ENCODE measurements around the gene GRSF1. TPM values are rescaled to one million over a fixed set of nuclear protein-coding genes. Genes with fewer than 3 reads are reported as not detected.

GRSF1 gene
- total RNA-seq, 1 experiment from 2014 or later = 98.5 TPM

- H3K4me3 Mint-ChIP-seq = no peak overlapping the region
- peaks cover 78% of the 10 kb centered on the region for H3K36me3 Mint-ChIP-seq
- DNase-seq (ENCODE audit: low spot score) = no peak
- H3K27ac Mint-ChIP-seq = no peak overlapping the region
- no peaks in the 10 kb centered on the region for H3K9me3 Mint-ChIP-seq
- POLR2A ChIA-PET = no interaction called here
- H3K27me3 Mint-ChIP-seq (ENCODE audit: low read depth) = no peaks in the 10 kb centered on the region
- H3K4me1 Mint-ChIP-seq = no peaks in the 10 kb centered on the region
- TF ChIP-seq ATF1 (CRISPR knock-in tag; IDR thresholded peaks at IDR 0.05) (no peak), PREB (CRISPR knock-in tag; IDR thresholded peaks at IDR 0.05; ENCODE audit: borderline replicate concordance) (no peak), RELA (CRISPR knock-in tag; IDR thresholded peaks at IDR 0.05; ENCODE audit: borderline replicate concordance) (no peak)
- CTCF ChIA-PET = no interaction called here
- ATAC-seq = no peak
Measured at GRCh38 chr4:70829015-70829414, 10.7 kb downstream of the GRSF1 start.

GRCh38 chr4:70818921-70819320 lies 20.8 kb downstream of the GRSF1 start:
- H3K27me3 Mint-ChIP-seq (ENCODE audit: low read depth) = no peaks in the 10 kb centered on the region
- ATAC-seq (no peak), DNase-seq (ENCODE audit: low spot score) (no peak)
- H3K4me3 Mint-ChIP-seq = no peak overlapping the region
- peak overlapping the region; percentile 7; the same call in 1 of the 2 replicates for H3K27ac Mint-ChIP-seq
- POLR2A ChIA-PET = no interaction called here
- CTCF ChIA-PET = no interaction called here
- no peaks in the 10 kb centered on the region for H3K4me1 Mint-ChIP-seq
- peaks cover 47% of the 10 kb centered on the region for H3K36me3 Mint-ChIP-seq
- no peaks in the 10 kb centered on the region for H3K9me3 Mint-ChIP-seq
- TF ChIP-seq ZNF281 (CRISPR knock-in tag; IDR thresholded peaks at IDR 0.05) (no peak), CBFB (CRISPR knock-in tag; IDR thresholded peaks at IDR 0.05; ENCODE audit: low read depth) (no peak), E2F5 (CRISPR knock-in tag; IDR thresholded peaks at IDR 0.05) (no peak), TEAD1 (CRISPR knock-in tag; IDR thresholded peaks at IDR 0.05) (no peak)

- Mint-ChIP-seq H3K27ac (0 out of 2 replicates have a peak overlapping the region, but pooled peaks have one; percentile 4), H3K4me1 (no peaks in the 10 kb centered on the region), H3K9me3 (no peaks in the 10 kb centered on the region), H3K27me3 (ENCODE audit: low read depth) (no peaks in the 10 kb centered on the region), H3K36me3 (peaks cover 43% of the 10 kb centered on the region), H3K4me3 (no peak overlapping the region)
- ChIA-PET CTCF (no interaction called here), POLR2A (no interaction called here)
- DNase-seq (ENCODE audit: low spot score) = no peak
- no peak for ATAC-seq
- TF ChIP-seq CBFB (CRISPR knock-in tag; IDR thresholded peaks at IDR 0.05; ENCODE audit: low read depth) (no peak), STAT6 (CRISPR knock-in tag; conservative IDR thresholded peaks at IDR 0.05; ENCODE audit: low read depth) (no peak), ZNF121 (CRISPR knock-in tag; IDR thresholded peaks at IDR 0.05) (no peak), ARID4B (CRISPR knock-in tag; IDR thresholded peaks at IDR 0.05; ENCODE audit: borderline replicate concordance) (no peak), IRF1 (CRISPR knock-in tag; IDR thresholded peaks at IDR 0.05) (no peak), USF1 (CRISPR knock-in tag; IDR thresholded peaks at IDR 0.05) (no peak)
Measured at GRCh38 chr4:70818173-70818855, 21.4 kb downstream of the GRSF1 start.
